ENCODE measurements around the gene AUTS2.

DNA sequence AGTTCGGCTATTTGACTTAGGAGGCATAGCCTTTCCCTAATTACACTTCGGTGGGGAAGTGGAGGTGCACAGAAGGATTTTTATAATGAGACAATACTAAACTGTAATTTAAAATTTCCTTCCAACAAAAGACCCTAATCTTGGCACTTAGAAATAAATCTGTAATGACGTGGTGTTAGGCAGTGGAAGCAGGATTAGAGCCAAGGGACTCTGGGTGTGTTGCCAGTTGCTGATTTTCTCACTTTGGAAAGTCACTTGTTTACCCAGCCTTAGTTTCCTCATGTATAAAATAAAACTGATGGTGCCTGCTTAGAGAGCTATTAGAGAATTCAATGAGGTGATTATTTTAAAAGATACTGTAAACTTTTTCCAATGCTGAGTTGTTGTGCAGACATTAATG, 287.2 kb downstream of the AUTS2 start:
- TF ChIP-seq, protein P1, sequence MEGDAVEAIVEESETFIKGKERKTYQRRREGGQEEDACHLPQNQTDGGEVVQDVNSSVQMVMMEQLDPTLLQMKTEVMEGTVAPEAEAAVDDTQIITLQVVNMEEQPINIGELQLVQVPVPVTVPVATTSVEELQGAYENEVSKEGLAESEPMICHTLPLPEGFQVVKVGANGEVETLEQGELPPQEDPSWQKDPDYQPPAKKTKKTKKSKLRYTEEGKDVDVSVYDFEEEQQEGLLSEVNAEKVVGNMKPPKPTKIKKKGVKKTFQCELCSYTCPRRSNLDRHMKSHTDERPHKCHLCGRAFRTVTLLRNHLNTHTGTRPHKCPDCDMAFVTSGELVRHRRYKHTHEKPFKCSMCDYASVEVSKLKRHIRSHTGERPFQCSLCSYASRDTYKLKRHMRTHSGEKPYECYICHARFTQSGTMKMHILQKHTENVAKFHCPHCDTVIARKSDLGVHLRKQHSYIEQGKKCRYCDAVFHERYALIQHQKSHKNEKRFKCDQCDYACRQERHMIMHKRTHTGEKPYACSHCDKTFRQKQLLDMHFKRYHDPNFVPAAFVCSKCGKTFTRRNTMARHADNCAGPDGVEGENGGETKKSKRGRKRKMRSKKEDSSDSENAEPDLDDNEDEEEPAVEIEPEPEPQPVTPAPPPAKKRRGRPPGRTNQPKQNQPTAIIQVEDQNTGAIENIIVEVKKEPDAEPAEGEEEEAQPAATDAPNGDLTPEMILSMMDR (IDR thresholded peaks at IDR 0.05), result no peak
- no peak for TF ChIP-seq POLR2A (IDR thresholded peaks at IDR 0.05)

All from breast epithelium (tissue), 3 donors.